ENCODE measurements around the gene MTHFD1L.
"Not testable (repeated sequence)": the region's sequence is repeated elsewhere in the genome, so short reads cannot be mapped to it uniquely, and the experiment has no call there.

The MTHFD1L gene

DNA sequence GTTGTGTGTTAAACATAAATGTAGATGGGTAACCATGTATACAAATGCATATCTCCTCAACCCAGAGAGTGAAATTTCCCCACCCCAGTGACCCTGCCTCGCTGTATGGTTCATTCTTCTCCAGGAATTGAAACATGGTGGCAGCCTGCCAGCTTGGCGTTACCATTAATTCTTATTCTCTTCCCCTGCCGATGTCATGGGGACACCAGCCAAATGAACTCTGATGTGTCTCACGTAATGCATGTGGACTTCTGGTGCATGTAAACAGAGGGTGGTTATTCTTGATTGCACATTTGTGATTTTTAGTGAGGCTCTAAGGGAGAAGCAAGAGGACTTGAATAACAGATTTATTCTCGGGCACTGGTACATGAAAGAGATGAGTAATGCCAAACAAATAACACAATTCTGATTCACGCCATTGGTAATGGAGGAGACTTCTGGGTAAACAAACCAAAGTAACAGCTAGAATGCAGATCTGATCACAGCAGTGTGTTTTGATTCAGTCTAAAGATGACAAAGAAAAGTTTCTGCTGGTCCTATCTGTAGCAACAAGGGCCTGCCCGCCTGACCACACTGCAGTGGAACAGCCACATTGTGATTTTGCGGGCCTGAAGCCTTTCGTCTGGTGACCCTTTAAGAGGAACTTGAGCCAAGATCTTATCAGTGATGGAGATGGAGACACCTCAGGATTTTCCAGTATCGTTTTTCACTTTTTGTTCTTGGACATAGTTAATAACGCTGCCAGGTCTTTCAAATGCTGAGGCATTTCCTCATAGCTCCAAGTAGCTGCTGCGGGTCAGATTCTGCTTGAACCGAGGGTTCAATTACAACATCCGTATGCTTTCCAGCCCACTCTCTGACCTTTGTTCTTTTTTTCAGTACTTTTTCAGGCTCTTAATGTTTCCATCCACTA, 202.4 kb downstream of the MTHFD1L start:
- no peak for DNase-seq (ENCODE audit: low read depth in 2 of 2)

DNA sequence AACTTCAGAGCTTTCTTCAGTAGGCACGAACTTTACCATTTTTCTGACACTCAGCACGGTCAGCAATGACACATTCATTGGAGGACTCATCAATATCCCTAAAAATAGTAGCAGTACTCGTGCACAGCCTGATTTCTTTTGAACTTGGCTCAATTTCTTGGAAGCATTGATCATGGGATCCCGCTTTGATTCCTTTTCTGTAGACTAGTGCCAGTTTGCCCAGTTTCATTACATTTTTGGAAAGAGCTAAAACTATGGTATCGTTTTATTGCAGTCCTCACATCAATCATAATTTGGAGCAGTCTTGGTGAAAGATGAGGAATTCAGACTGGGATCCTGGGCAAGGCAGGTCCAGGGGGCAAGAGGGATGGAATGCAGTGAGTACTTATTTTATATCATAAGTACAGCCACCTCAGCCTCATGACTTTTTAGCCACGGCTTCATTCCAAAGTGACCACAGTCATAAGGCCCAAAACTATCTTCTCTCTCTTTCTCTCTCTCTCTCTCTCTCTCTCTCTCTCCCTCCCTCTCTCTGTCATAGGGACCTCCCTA, 203.3 kb downstream of the MTHFD1L start:
- no peak for DNase-seq (ENCODE audit: low read depth in 2 of 2)

DNA sequence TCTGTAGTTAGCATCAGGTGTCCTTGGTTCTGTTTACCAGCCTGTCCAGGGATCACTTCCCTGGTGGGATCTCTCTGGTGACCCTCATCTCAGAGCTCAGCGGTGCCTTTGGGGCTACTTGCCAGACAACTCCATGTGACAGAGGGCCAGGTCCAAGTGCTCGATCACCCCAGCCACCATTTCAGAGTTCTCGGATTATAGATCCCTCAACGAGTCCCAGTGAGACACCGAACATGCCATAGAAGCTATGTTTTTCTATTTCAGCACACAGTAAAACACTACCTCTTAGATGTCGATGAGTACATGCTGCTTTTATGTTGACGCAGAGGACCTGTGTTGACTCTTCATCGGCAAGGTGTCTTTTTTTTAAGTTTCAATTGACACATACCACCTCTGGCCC, 204.1 kb downstream of the MTHFD1L start:
- DNase-seq (ENCODE audit: low read depth in 2 of 2): no peak

DNA sequence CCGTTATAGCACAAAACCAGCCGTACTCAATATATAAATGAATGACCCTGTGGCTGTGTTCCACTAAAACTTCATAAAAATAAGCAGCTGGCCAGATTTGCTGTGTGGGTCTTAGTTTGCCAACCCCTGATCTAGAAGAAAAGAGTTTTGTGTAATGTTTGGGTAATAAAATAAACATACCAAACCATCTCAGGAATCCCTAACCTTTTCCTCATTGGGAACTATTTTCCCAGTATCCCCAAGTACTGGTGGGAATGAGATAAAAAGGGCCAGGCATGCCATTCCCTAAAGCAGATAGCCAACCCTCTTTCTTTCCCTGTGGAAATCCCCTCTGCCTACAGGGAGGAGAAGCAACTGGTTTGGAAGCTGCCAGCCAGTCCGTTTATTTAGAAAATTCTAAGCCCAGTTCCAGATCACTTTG, 205.1 kb downstream of the MTHFD1L start:
- no peak for DNase-seq (ENCODE audit: low read depth in 2 of 2)

DNA sequence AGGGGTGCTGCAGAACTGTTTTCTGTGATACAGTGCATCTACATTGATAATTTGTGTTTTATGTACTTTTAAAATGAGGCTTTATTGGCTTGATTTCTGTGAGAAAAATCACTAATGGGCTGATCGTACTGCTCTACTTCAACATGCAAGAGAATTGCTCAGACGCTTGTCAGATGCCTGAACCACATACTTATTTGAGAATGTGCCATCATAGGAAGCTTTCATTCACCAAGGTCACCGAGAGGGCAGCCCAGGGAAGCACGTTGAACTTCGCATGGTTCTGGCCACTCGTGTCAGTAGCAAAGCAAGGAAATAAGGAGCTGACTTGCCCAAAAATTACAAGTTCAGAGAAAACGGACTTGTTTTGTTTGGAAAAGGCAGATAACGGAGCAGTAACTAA, 205.8 kb downstream of the MTHFD1L start:
- DNase-seq (ENCODE audit: low read depth in 2 of 2): no peak

DNA sequence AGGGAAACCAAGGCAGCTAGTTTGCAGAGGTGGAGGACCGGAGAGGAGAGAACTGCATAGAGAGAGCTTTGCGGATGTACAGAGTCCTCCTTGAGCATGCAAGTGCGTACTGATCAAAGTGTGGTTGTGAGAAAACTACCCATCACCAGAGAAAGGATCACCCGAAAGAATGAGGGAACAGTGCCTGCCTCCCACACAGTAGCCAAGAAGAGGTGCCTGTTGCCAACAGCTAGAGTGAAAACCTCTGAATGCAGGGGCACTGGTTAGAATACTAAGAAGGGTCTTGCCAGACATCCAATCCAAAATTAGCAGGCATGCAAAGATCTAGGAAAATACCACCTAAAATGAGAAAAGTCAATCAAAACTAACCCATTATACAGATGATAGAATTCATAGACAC, 207.6 kb downstream of the MTHFD1L start:
- no peak for DNase-seq (ENCODE audit: low read depth in 2 of 2)

DNA sequence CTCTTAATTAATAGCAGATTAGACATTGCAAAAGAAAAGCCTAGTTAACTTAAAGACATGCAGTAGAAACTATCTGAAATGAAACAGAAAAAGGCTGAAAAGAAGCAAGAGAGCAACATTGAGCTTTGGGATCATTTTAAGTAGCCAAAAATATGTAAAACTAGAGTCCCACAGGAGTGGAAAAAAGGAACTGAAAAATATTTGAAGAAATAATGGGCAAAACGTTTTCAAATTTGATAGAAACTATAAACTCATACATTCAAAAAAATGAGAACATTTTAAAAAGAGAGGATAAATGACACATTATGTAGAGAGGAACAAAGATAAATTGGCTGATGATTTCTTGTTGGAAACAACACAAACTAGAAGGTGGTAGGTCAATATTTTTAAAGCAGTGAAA, 208.2 kb downstream of the MTHFD1L start:
- DNase-seq (ENCODE audit: low read depth in 2 of 2): no peak

DNA sequence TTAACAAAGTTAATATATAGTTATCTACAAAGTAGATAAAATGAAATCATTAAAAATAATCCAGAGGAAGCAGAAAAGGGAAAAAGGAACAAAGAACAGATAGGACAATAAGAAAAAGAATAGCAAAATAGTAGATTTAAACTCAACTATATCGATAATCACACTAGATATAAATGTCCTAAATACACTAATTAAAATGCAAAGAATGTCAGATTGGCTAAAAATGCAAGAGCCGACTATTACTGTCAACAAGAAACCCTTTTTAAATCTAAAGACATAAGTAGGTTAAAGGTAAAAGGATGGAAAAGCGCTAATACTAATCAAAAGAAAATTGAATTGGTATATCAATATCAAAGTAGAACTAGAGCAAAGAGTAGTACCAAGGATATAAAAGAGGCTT, 209.5 kb downstream of the MTHFD1L start:
- no peak for DNase-seq (ENCODE audit: low read depth in 2 of 2)

DNA sequence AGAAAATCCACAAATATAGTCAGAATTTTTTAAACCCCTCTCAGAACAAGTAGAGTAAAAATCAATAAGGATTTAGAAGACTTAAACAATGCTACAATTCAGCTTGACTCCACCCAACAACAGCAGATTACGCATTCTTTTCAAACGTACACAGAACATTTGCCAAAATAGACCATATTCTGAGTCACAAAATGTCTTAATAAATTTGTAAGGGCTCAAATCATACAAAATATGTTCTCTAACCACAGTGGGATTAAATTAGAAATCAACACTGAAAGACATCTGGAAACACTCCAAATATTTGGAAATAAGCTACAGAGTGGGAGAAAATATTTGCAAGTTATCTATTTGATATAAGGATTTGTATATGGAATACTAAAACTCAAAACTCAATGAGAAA, 210.0 kb downstream of the MTHFD1L start:
- DNase-seq (ENCODE audit: low read depth in 2 of 2): no peak

DNA sequence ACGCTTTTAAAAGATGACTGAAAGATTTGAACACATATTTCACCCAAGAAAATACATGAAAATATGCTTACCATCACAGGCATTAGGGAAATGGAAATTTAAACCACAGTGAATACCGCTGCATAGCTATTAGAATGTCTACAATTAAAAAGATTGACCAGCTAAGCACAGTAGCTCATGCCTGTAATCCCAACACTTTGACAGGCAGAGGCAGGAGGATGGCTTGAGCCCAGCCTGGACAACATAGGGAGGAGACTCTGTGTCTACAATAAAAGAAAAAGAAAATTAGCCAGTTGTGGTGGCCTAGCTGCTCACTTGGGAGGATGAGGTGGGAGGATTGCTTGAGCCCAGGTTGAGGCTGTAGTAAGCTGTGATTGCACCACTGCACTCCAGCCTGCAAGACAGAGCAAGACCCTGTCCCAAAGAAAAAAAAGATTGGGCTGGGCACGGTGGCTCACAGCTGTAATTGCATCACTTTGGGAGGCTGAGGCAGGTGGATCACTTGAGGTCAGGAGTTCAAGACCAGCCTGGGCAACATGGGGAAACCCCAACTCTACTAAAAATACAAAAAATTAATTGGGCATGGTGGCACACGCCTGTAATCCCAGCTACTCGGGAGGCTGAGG, 210.5 kb downstream of the MTHFD1L start:
- DNase-seq (ENCODE audit: low read depth in 2 of 2): no peak

DNA sequence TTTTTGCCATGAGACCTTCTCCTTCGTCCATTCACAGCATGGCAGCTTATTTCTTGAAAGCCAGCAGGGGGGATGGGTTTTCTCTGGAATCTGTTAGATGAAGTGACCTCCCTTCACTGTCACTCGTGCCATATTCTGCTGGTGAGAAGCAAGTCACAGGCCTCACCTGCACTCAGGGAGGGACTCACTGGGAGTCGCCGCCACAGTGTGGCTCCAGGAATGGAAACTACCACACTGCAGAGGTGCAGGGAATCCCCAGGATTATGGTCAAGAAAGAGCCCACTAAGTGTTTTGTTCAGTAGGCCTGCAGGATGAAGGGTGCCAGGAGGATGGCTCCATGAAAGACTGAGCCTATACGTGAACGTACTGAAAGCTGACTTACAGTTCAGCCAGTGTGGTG, 213.2 kb downstream of the MTHFD1L start:
- DNase-seq (ENCODE audit: low read depth in 2 of 2): no peak

DNA sequence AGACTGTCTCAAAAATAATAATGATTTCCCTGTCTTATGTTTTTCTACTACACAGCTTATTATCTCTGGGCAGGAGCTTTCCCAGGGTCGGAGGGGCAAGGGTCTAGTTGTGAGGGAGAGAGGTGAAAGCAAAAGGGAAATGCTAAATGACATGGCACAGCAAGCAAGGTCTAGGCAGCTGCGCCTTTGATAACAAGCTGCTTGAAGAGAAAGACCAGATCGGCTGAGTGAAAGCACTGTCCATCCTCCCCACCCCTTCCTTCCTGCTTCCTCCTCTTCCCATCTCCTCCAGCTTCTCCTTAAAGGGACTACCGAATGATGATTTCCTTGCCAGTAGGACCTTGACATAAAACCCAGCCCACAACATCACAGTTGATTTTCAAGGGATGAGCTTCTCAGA, 216.2 kb downstream of the MTHFD1L start:
- DNase-seq (ENCODE audit: low read depth in 2 of 2): no peak

DNA sequence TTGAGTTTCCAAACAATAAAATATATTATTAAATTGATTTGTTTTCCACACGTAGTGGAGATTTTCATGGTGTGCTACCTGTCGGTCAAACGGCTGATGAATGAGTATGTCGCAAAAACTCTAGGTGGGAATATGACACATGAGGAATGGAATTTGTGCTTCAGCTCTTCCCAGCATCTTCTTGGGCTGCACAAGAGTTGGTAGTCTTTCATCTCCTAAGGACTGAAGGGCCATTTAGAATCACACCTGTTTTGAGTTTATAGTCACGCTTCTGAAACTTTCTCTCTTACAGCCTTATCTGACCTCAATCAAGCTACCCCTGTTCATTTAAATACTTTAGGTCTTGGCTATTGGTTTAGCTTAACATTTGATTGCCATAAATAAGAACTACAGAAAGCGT, 216.6 kb downstream of the MTHFD1L start:
- DNase-seq (ENCODE audit: low read depth in 2 of 2): no peak

DNA sequence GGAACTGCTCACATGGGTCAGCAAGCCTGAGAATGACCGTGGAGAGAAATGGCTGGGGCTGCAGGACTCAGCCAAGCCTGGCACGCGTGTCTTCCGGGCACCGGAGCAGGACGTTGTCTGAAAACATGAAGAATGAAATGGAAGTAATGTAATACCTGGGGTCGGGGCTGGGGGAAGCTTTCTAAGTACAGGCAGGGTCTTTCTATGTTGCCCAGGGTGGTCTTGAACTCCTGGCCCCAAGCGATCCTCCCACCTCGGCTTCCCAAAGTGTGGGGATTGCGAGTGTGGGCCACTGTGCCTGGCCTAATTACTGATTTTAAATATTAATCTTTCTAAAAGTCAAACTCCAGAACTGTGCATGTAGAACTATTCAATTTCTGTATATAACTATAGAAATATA, 218.8 kb downstream of the MTHFD1L start:
- DNase-seq (ENCODE audit: low read depth in 2 of 2): no peak

DNA sequence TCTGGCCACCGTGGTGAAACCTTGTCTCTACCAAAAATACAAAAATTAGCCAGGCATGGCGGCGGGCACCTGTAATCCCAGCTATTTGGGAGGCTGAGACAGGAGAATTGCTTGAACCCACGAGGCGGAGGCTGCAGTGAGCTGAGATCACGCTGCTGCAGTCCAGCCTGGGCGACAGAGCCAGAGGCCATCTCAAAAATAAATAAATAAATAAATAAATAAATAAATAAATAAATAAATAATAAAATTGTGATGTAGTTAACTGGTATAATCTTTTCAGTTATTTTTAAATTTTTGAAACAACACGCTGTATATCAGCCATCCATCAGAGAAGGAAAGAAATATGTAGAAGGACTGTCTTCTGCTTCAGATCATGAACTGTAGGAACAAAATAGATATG, 221.6 kb downstream of the MTHFD1L start:
- DNase-seq (ENCODE audit: low read depth in 2 of 2): not testable (repeated sequence)

DNA sequence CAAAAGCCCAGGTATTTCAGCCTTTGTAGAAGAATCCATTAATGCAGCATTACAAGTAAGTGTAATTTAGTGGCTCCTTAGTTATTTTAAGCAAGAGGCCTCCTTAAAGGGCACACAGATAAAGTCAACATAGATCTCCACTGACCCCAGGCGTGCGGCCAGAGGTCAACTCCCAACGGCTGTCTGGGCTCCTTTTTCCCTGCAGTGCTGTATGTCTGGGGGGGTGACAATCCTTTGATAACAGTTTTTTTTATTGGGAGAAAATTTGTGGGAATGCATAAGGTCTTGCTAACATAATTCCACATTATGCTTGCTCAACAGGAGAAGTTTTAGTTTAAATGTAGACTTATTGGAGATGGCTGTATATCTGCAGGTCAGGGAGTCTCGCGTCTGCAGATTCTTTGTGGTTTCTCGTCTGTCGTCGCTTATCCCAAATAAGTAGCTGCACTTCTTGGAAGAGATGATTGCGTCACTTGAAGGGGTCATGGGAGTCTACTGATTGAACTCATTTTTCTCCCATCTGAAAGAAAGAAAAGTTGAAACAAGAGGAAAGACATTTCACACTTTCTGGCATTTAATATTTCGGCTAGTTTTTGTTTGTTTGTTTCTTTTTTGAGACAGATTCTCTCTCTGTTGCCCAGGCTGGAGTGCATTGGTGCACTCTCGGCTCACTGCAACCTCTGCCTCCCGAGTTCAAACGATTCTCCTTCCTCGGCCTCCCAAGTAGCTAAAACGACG, 222.5 kb downstream of the MTHFD1L start:
- DNase-seq (ENCODE audit: low read depth in 2 of 2): no peak

DNA sequence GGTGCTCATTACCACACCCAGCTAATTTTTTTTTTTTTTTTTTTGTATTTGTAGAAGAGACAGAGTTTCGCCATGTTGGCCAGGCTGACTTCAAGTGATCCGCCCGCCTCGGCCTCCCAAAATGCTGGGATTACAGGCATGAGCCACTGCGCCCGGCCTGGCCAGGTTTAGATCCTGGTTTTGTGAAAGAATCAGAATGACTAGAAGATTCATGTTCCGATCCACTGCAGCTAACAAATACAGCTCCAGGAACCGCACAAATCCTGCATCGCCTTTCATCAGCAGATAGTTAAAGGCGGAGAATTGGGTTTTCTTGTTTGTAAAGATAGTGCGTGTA, 223.1 kb downstream of the MTHFD1L start:
- DNase-seq (ENCODE audit: low read depth in 2 of 2): no peak

DNA sequence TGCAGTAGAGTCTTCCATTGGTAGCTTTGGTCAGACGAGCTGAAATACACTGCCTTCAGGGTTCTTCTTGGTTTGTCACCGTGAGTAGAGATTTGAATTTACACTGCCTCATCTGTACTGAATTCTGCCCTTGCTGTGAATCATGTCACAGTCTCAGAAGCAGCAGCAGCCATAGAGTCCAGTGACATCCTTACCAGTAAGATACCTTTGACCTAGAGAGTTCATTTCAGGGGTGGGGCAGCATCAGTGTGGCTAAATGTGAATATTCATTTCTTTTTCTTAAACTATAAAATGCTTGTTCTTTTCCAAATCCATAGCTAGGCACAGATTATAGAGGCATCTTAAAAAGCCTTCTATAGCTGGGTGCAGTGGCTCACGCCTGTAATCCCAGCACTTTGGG, 223.5 kb downstream of the MTHFD1L start:
- no peak for DNase-seq (ENCODE audit: low read depth in 2 of 2)

DNA sequence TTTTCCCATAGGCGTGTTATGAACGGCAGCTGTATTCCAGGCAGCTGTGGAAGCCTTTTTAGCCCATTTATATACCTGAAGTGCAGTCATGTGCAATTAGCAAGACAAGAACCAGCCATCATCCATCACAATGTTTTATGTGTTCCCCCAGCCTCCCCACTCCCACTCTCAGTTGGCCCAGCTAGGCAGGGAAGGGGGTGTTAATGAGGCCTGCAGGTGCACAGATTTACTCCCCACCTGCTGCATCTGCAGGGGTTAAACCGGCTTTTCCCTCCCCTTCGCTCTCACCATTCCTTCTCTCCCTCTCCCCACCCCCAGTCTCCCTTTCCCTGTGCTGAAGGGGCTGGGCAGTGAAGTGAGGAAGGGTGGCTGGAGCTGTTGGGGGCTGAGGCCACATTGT, 224.5 kb downstream of the MTHFD1L start:
- no peak for DNase-seq (ENCODE audit: low read depth in 2 of 2)

DNA sequence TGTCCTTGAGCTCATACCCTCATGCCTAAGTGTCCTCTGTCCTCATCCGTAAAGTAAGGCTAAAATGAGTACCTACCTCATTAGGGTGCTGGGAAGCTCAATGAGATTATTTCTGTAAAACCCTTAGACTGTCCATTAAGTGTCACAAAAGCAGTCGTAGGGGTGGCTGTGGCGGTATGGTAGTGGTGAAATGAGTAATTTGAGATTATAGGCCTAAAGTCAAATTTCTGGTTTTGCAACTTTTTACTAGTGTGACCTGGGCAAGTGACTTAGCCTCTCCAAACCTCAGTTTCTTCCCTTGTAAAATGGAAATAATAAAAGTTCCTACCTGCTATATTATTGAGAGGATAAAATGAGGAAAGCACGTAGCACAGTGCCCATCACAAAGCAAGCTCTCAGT, 226.1 kb downstream of the MTHFD1L start:
- DNase-seq (ENCODE audit: low read depth in 2 of 2): no peak

DNA sequence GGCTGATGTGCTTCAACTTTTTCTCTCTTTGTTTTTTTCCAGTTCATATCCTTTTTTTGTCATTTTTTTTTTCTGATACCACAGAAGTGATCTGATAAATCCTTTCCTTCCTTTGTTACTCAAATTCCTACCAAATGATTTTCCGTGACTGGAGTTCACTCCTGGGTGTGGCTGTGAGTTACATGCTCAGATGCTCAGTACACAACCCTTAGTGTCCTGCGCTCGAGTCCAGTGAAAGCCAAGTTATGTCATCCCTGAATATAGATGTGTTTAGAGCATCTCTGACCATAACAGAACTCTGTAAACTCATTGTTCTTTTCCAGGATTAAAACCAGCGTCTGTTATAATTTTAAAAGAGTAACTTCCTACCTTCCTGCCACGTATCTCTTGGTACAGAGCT, 227.1 kb downstream of the MTHFD1L start:
- no peak for DNase-seq (ENCODE audit: low read depth in 2 of 2)

DNA sequence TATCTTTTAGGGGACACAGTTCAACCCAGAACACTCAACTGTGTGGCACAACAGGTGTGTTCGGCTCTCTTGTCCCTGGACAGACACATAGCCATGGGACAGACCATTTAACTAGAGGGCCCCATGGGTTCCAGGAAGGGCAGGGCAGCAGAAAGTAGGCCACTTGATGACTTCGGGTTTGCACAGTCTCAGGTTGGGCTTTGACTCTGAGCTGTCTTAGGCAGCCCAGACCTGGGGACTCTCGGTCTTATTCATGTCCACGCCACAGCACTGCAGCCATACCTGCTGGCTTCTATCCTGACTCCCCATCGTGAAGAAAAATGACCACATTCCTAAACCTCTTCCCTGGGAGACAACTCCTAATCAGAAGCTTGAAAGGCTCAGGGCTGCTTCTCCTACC, 228.2 kb downstream of the MTHFD1L start:
- DNase-seq (ENCODE audit: low read depth in 2 of 2): no peak
